Lung (tissue), 12 donors: ENCODE data around the gene TSC1. TPM values are rescaled to one million over a fixed set of nuclear protein-coding genes. Genes with fewer than 3 reads are reported as not detected.

Source experiments
- ATAC-seq: fragments of 200-7000 bp; cut with Tn5 transposase; one replicate; pipeline ENCODE4 v1.9.1; 2020; ENCODE audit warnings: moderate number of reproducible peaks; ENCODE audit not compliant: insufficient read depth, low FRiP score
- DNase-seq, 3 donors: peaks; one replicate each; pipeline ENCODE4 v3.0.0-alpha.2; 2013 to 2017
- H3K27ac ChIP-seq, 2 donors: one replicate each; pipeline ENCODE4 v1.5.1; 2013; ENCODE audit warnings: mild to moderate bottlenecking in 2 of 2, moderate library complexity in 2 of 2, control low read depth in 1 of 2, inconsistent platforms in 1 of 2, low read depth in 1 of 2, low read length in 1 of 2
- H3K27me3 ChIP-seq, 3 donors: one replicate each; pipeline ENCODE4 v1.5.1; 2013; ENCODE audit warnings: low read length in 2 of 3; ENCODE audit not compliant: control insufficient read depth in 3 of 3, insufficient read depth in 3 of 3
- H3K36me3 ChIP-seq, 4 donors: one replicate each; pipeline ENCODE4 v1.5.1; 2013; ENCODE audit warnings: low read length in 4 of 4, mild to moderate bottlenecking in 1 of 4, moderate library complexity in 1 of 4; ENCODE audit not compliant: control insufficient read depth in 4 of 4, insufficient read depth in 4 of 4
- H3K4me1 ChIP-seq, 5 donors: one replicate each; pipeline ENCODE4 v1.5.1; 2013; ENCODE audit warnings: low read length in 5 of 5, mild to moderate bottlenecking in 2 of 5, moderate library complexity in 1 of 5; ENCODE audit not compliant: control insufficient read depth in 5 of 5, insufficient read depth in 5 of 5
- H3K4me3 ChIP-seq: one replicate; pipeline ENCODE4 v1.5.1; 2013; ENCODE audit warnings: mild to moderate bottlenecking, control low read depth, moderate library complexity
- H3K9ac ChIP-seq, 2 donors: one replicate each; pipeline ENCODE4 v1.5.1; 2013; ENCODE audit warnings: low read length in 2 of 2, control low read depth in 1 of 2; ENCODE audit not compliant: insufficient read depth in 1 of 2
- H3K9me3 ChIP-seq, 4 donors: one replicate each; pipeline ENCODE4 v1.5.1; 2013; ENCODE audit warnings: low read length in 3 of 4, mild to moderate bottlenecking in 1 of 4, moderate library complexity in 1 of 4; ENCODE audit not compliant: control insufficient read depth in 4 of 4, insufficient read depth in 3 of 4
- WGBS, 2 donors: extraction: QIAGEN DNeasy Blood & Tissue Kit; methylation state at CpG; one replicate each; pipeline ENCODE4 v1.1.7; 2013; 5-methylcytosine and 5-hydroxymethylcytosine counted together
- polyA plus RNA-seq, 2 donors: library from polyadenylated mRNA; stranded (reverse); fragments of 200-250 nt; gene quantifications; one replicate each; pipeline ENCODE4 v1.2.1, GENCODE V29; 2013
- total RNA-seq, 2 donors: library from RNA; depleted of rRNA in 1 of 2; stranded (reverse); fragments of >200 nt in 1 of 2; gene quantifications; one replicate each; pipeline ENCODE4 v1.2.1, GENCODE V29; 2014 to 2021
- TF ChIP-seq, protein P1 (sequence below): IDR thresholded peaks from 2 replicates; pipeline ENCODE4 v1.5.1; 2012; ENCODE audit warnings: mild to moderate bottlenecking; ENCODE audit errors: control extremely low read depth, extremely low read depth
- donor health status: control.
- donor health status: control.
- donor health status: Bipolar disorder and iron deficiency.
- donor health status: healthy.
- donor health status: DM: yes; HTN: yes; CAD: no.

Gene TSC1
- total and polyA plus RNA-seq, 4 donors = 11.4 to 76.6 (median 33.5) TPM

DNA sequence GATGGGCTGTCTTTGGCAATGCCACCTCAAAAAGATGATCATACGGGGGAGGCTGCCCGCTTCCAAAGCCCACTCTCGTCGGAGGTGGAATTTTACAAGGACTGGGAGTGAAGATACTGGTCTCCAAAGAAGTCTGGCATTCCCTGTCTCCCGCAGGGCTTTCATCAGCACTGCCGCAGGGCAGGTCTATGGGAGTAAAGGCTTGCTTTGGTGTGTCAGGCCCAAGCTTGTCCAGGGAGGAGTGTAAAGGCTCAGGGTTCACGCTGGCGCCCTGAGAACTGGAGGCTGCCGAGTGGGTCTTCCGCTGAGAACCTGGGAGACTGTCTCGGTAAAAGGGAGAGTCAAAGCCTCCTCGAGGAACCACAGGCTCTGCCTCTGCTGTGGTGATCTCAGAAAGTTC lies 38.7 kb downstream of the TSC1 start:
- no peak overlapping the region for H3K9ac ChIP-seq
- H3K27ac ChIP-seq = no peak overlapping the region
- DNase-seq (no peak), ATAC-seq (no peak)
- H3K36me3 ChIP-seq = peaks cover 29 to 58% (median 39%) of the 10 kb centered on the region in 4 donors
- 92 to 96% methylated on average over 12 of the region's 12 CpGs for WGBS, 2 donors
- H3K4me1 ChIP-seq = no peaks in the 10 kb centered on the region
- TF ChIP-seq, protein P1, sequence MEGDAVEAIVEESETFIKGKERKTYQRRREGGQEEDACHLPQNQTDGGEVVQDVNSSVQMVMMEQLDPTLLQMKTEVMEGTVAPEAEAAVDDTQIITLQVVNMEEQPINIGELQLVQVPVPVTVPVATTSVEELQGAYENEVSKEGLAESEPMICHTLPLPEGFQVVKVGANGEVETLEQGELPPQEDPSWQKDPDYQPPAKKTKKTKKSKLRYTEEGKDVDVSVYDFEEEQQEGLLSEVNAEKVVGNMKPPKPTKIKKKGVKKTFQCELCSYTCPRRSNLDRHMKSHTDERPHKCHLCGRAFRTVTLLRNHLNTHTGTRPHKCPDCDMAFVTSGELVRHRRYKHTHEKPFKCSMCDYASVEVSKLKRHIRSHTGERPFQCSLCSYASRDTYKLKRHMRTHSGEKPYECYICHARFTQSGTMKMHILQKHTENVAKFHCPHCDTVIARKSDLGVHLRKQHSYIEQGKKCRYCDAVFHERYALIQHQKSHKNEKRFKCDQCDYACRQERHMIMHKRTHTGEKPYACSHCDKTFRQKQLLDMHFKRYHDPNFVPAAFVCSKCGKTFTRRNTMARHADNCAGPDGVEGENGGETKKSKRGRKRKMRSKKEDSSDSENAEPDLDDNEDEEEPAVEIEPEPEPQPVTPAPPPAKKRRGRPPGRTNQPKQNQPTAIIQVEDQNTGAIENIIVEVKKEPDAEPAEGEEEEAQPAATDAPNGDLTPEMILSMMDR = no peak
- no peaks in the 10 kb centered on the region for H3K27me3 ChIP-seq
- no peaks in the 10 kb centered on the region for H3K9me3 ChIP-seq
- no peak overlapping the region for H3K4me3 ChIP-seq

DNA sequence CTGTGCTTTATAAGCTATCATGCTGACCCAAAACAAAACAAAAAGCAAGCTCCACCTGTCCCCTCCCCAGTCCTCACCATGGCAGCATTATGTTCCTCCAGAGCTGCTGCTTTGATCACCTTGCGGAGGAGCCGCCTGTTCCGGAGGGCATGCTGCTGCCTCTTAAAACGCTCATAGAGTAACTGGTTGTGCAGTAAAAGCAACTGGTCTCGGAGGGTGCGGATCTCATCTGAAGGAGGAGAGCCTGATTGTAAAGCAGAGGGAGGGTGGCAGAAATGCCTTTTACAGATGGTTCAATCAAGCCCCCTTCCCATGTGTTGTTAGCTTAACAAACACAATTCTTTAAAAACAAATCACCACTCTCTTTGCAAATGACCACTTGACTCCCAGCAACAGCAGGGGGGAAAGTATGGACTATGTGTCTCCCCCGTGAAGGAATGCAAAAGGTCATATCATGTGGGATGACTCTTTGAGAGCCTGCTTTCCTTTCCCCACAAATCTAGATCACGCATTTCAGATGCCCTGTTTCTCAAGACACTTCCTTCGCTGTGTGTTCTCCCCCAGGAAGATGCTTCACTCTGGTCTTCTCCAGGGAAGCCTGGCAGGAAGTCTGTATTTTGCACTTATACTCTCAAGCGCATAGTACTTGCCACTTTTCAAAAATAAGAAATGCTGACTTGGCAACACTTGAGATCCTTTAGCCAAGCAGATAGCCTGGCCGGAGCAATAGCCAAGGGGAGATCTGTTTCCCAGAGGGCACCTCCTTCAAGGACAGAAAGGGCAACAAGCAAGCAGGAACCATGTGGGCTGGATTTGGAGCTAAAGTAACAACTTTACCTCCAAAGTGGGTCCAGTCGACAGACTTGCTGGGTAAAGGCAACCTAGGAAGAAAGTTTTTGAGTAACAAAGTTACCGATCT lies 40.6 kb downstream of the TSC1 start:
- no peak overlapping the region for H3K27ac ChIP-seq
- 89 to 90% methylated on average over 13 of the region's 13 CpGs for WGBS, 2 donors
- no peaks in the 10 kb centered on the region for H3K4me1 ChIP-seq
- no peak for ATAC-seq
- H3K9ac ChIP-seq = no peak overlapping the region
- H3K9me3 ChIP-seq = peaks cover 0 to 2% (median 0%) of the 10 kb centered on the region in 4 donors
- no peaks in the 10 kb centered on the region for H3K27me3 ChIP-seq
- peaks cover 24 to 60% (median 35%) of the 10 kb centered on the region in 4 donors for H3K36me3 ChIP-seq
- no peak for DNase-seq
- TF ChIP-seq, protein P1 = no peak
- H3K4me3 ChIP-seq = no peak overlapping the region

DNA sequence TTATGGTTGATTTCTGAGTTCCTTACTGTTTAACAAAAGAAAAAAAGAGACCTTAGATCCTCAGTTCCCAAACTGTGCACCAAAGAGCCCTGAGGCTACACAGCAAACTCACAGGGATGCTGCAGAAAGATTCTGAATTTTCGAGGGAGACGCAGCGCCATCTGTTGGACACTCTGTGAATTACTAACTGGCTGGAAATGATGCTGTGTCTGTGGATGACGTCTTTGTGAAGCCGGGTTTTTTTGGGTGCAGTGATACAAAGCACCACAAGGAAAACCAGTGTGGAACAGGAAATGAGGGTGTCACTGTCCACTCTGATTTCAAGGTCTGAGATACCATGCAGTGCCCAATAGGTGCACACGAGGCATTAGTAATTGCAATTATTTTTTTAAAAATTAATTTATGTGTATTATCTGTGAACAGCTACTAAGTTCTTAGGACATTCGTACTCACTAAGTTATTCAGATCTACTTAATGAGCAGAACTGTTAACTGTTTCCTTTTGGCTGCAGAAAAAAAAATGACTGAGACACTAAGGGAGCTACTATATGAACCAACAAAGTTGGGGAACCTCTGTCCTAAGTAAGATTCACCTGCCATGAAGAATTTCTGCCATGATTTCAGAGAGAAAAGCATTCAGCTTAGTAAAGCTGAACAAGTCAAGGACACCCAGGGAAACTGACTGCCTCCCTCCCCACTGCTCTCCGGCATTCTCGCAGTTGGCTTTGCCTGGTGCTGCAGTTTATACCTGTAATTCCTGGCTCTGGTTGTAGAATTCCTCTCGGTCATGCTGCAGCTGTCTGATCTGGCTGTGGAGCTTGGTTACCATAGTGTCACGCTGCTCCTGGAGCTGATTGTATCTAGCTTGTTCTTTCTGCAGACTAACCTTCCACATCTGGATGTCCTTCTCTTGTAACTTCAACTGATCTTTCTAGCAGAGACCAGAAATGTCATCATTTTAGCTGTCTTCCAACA lies 42.3 kb downstream of the TSC1 start:
- Histone ChIP-seq H3K27me3 (no peaks in the 10 kb centered on the region), H3K36me3 (peaks cover 24 to 69% (median 38%) of the 10 kb centered on the region in 4 donors), H3K9me3 (peaks cover 0 to 2% (median 0%) of the 10 kb centered on the region in 4 donors), H3K4me3 (no peak overlapping the region), H3K4me1 (no peaks in the 10 kb centered on the region), H3K27ac (no peak overlapping the region), H3K9ac (no peak overlapping the region)
- WGBS, 2 donors = 48 to 52% methylated on average over 11 of the region's 11 CpGs
- DNase-seq = peak; percentile 88 to 90 (median 89)
- ATAC-seq = peak; percentile 83
- TF ChIP-seq, protein P1 = peak; percentile 63
